Natural killer cell (primary cell): ENCODE data around the gene HOOK1. TPM values are rescaled to one million over a fixed set of nuclear protein-coding genes. Genes with fewer than 3 reads are reported as not detected.

Source experiments
- ATAC-seq, 3 donors: fragments of 150-1000 bp in 2 of 3; fragments of 200-7000 bp in 1 of 3; cut with Tn5 transposase; 1 replicate in 1 of 3; 2 replicates in 2 of 3; pipeline ENCODE4 v1.10.0; 2021; ENCODE audit warnings: mild to moderate bottlenecking in 2 of 3, moderate library complexity in 2 of 3
- DNase-seq, 2 donors: peaks; one replicate each; pipeline versions ENCODE4 v3.0.0 to v3.0.0-alpha.2; 2013 to 2021; ENCODE audit warnings: mixed read lengths in 1 of 2
- H3K27ac ChIP-seq: one replicate; pipeline ENCODE4 v1.5.1; 2013; ENCODE audit warnings: mild to moderate bottlenecking, low read length
- H3K27me3 ChIP-seq: one replicate; pipeline ENCODE4 v1.6.1; 2013; ENCODE audit warnings: low read length; ENCODE audit not compliant: control insufficient read depth, insufficient read depth
- H3K36me3 ChIP-seq: one replicate; pipeline ENCODE4 v1.6.1; 2013; ENCODE audit warnings: low read length; ENCODE audit not compliant: control insufficient read depth, insufficient read depth
- H3K4me1 ChIP-seq: one replicate; pipeline ENCODE4 v1.6.1; 2013; ENCODE audit warnings: low read length; ENCODE audit not compliant: control insufficient read depth, insufficient read depth
- H3K4me3 ChIP-seq: one replicate; pipeline ENCODE4 v1.5.1; 2013; ENCODE audit warnings: low read length
- H3K9me3 ChIP-seq: one replicate; pipeline ENCODE4 v1.6.1; 2013; ENCODE audit warnings: low read length; ENCODE audit not compliant: control insufficient read depth, insufficient read depth
- H3K27ac Mint-ChIP-seq, 2 donors: one replicate each; pipeline ENCODE4 v1.8.0; 2022; ENCODE audit warnings: mild to moderate bottlenecking in 2 of 2, mixed read lengths in 2 of 2, moderate library complexity in 1 of 2
- H3K27me3 Mint-ChIP-seq, 2 donors: one replicate each; pipeline ENCODE4 v1.8.0; 2022; ENCODE audit warnings: low read depth in 2 of 2, mixed read lengths in 2 of 2
- H3K36me3 Mint-ChIP-seq: one replicate; pipeline ENCODE4 v1.8.0; 2022; ENCODE audit warnings: mixed read lengths
- H3K4me1 Mint-ChIP-seq, 2 donors: one replicate each; pipeline ENCODE4 v1.8.0; 2022; ENCODE audit warnings: mixed read lengths in 2 of 2
- H3K4me3 Mint-ChIP-seq: one replicate; pipeline ENCODE4 v1.8.0; 2022; ENCODE audit warnings: mild to moderate bottlenecking, moderate library complexity, mixed read lengths
- H3K9me3 Mint-ChIP-seq, 2 donors: one replicate each; pipeline ENCODE4 v1.8.0; 2022; ENCODE audit warnings: mixed read lengths in 2 of 2
- CTCF ChIP-seq: fragments of 200-600 bp; IDR thresholded peaks from one replicate; pipeline ENCODE4 v1.8.0; 2022; ENCODE audit warnings: antibody characterized with exemption
- WGBS: methylation state at CpG from one replicate; pipeline ENCODE4 v1.1.7; 2013; ENCODE audit warnings: missing lambda C conversion rate; ENCODE audit not compliant: insufficient coverage; 5-methylcytosine and 5-hydroxymethylcytosine counted together
- intact Hi-C: fragments of 100-400 bp; cut with micrococcal nuclease; formaldehyde crosslinking; loops from one replicate; pipeline ENCODE4 v1.14.2; 2022
- total RNA-seq, 4 donors: library from RNA; stranded (reverse); fragments of 120-200 nt in 1 of 4; gene quantifications; one replicate each; pipeline versions ENCODE4 v1.2.3 to v1.2.4, GENCODE V29; 2013 to 2022

Gene HOOK1
- total RNA-seq, 3 donors from 2014 or later (not counting 1 experiment from before 2014, with no cell fraction given) = 2.6 to 3.9 (median 2.7) TPM

- WGBS = 92% methylated on average over 4 of the region's 4 CpGs
- TF ChIP-seq CTCF = no peak
Measured at GRCh38 chr1:59856725-59857338, 42.1 kb downstream of the HOOK1 start.

GRCh38 chr1:59857679-59858354, 43.1 kb downstream of the HOOK1 start:
- Mint-ChIP-seq H3K4me3 (no peak overlapping the region), H3K27ac (no peak overlapping the region), H3K4me1 (no peaks in the 10 kb centered on the region), H3K9me3 (peaks cover 3 to 6% of the 10 kb centered on the region in 2 donors), H3K27me3 (no peaks in the 10 kb centered on the region), H3K36me3 (no peaks in the 10 kb centered on the region)
- ATAC-seq (no peak), DNase-seq (no peak)
- Histone ChIP-seq H3K36me3 (no peaks in the 10 kb centered on the region), H3K4me3 (no peak overlapping the region), H3K27me3 (no peaks in the 10 kb centered on the region), H3K27ac (no peak overlapping the region), H3K9me3 (no peaks in the 10 kb centered on the region), H3K4me1 (no peaks in the 10 kb centered on the region)
- intact Hi-C loops = no loop called here
- WGBS = 94% methylated on average over 4 of the region's 5 CpGs
- no peak for TF ChIP-seq CTCF

More at GRCh38 chr1:59856725-59857338, 42.1 kb downstream of the HOOK1 start:
- Histone ChIP-seq H3K9me3 (no peaks in the 10 kb centered on the region), H3K27me3 (no peaks in the 10 kb centered on the region), H3K36me3 (no peaks in the 10 kb centered on the region), H3K4me1 (no peaks in the 10 kb centered on the region), H3K4me3 (no peak overlapping the region), H3K27ac (no peak overlapping the region)
- H3K27ac Mint-ChIP-seq = no peak overlapping the region
- H3K4me3 Mint-ChIP-seq = no peak overlapping the region
- intact Hi-C loops = no loop called here
- DNase-seq (no peak), ATAC-seq (no peak)
- H3K36me3 Mint-ChIP-seq = no peaks in the 10 kb centered on the region
- H3K27me3 Mint-ChIP-seq = no peaks in the 10 kb centered on the region
- H3K9me3 Mint-ChIP-seq = peaks cover 3 to 6% of the 10 kb centered on the region in 2 donors
- H3K4me1 Mint-ChIP-seq = no peaks in the 10 kb centered on the region

GRCh38 chr1:59866462-59866861, 51.7 kb downstream of the HOOK1 start:
- H3K27ac ChIP-seq = no peak overlapping the region
- intact Hi-C loops = no loop called here
- Mint-ChIP-seq H3K9me3 (no peaks in the 10 kb centered on the region), H3K4me3 (no peak overlapping the region), H3K27me3 (no peaks in the 10 kb centered on the region), H3K36me3 (no peaks in the 10 kb centered on the region), H3K4me1 (no peaks in the 10 kb centered on the region), H3K27ac (no peak overlapping the region)
- H3K9me3 ChIP-seq = no peaks in the 10 kb centered on the region
- no peak overlapping the region for H3K4me3 ChIP-seq
- WGBS = no CpG with 5 or more reads among the region's 2 CpGs
- no peaks in the 10 kb centered on the region for H3K4me1 ChIP-seq
- no peak for DNase-seq
- TF ChIP-seq CTCF = no peak
- ATAC-seq = no peak
- no peaks in the 10 kb centered on the region for H3K36me3 ChIP-seq
- no peaks in the 10 kb centered on the region for H3K27me3 ChIP-seq

- Histone ChIP-seq H3K4me3 (no peak overlapping the region), H3K27me3 (no peaks in the 10 kb centered on the region), H3K27ac (no peak overlapping the region), H3K36me3 (no peaks in the 10 kb centered on the region), H3K4me1 (no peaks in the 10 kb centered on the region), H3K9me3 (no peaks in the 10 kb centered on the region)
- intact Hi-C loops = no loop called here
- no peaks in the 10 kb centered on the region for H3K9me3 Mint-ChIP-seq
- H3K27ac Mint-ChIP-seq = no peak overlapping the region
- ATAC-seq (no peak), DNase-seq (no peak)
- no peak for TF ChIP-seq CTCF
- H3K27me3 Mint-ChIP-seq = no peaks in the 10 kb centered on the region
- H3K4me3 Mint-ChIP-seq = no peak overlapping the region
- H3K36me3 Mint-ChIP-seq = no peaks in the 10 kb centered on the region
- no peaks in the 10 kb centered on the region for H3K4me1 Mint-ChIP-seq
Measured at GRCh38 chr1:59871746-59872145, 57.0 kb downstream of the HOOK1 start.
